Lower leg skin (tissue), 4 donors: Measurements from ENCODE around the gene ESPL1. TPM values are rescaled to one million over a fixed set of nuclear protein-coding genes. Genes with fewer than 3 reads are reported as not detected.

ENCODE experiments used
- DNase-seq, 2 donors: peaks; one replicate each; pipeline ENCODE4 v3.0.0-alpha.2; 2019; ENCODE audit warnings: low spot score in 2 of 2
- H3K4me3 ChIP-seq: fragments of 200-600 bp; sonication (generic); 2 replicates; pipeline ENCODE4 v1.5.1; 2017; ENCODE audit warnings: mild to moderate bottlenecking, low read depth; ENCODE audit not compliant: poor library complexity, severe bottlenecking
- POLR2A ChIP-seq, 2 donors: fragments of 450-650 bp; IDR thresholded peaks; one replicate each; pipeline ENCODE4 v1.6.1; 2016 to 2017; ENCODE audit warnings: antibody characterized with exemption in 2 of 2, mild to moderate bottlenecking in 1 of 2, moderate library complexity in 1 of 2
- WGBS, 2 donors: methylation state at CpG; one replicate each; pipeline ENCODE4 v1.1.5; 2018; 5-methylcytosine and 5-hydroxymethylcytosine counted together
- intact Hi-C: fragments of 100-400 bp; cut with DNase I; formaldehyde crosslinking; loops from one replicate; pipeline ENCODE4 v1.15.0; 2023; ENCODE audit warnings: low total_unique reads
- total RNA-seq, 4 donors: library from RNA; depleted of rRNA; stranded (reverse); fragments of >200 nt; gene quantifications; one replicate each; pipeline ENCODE4 v1.1.0, GENCODE V29; 2016
- TF ChIP-seq, protein P1 (sequence below), 3 donors: fragments of 450-650 bp; IDR thresholded peaks; one replicate each; pipeline ENCODE4 v1.5.1; 2016; ENCODE audit warnings: antibody characterized with exemption in 3 of 3, mild to moderate bottlenecking in 3 of 3, moderate library complexity in 2 of 3

ESPL1 gene
- total RNA-seq, 4 donors from 2014 or later, result 4.7 to 13.6 (median 5.8) TPM

DNA sequence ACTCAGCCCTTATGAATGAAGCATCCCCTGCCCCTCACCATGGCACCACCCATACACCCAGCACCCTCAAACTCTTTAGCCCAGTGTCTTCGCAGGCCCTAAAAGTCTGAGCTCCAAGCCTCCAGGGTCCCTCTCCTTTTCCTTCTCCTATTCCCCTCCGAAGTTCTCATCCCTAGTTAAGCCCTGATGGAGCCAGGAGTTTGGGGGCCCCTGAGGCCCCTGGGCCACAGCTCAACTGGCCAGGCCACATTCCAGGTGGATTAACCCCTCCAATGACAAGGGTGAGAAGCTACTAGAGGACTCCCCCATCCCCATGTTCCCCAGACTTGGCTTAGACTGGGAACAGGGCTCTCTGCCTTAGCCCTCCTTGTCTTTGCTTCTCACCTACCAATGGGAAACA lies 38.6 kb upstream of the ESPL1 start:
- TF ChIP-seq, protein P1, sequence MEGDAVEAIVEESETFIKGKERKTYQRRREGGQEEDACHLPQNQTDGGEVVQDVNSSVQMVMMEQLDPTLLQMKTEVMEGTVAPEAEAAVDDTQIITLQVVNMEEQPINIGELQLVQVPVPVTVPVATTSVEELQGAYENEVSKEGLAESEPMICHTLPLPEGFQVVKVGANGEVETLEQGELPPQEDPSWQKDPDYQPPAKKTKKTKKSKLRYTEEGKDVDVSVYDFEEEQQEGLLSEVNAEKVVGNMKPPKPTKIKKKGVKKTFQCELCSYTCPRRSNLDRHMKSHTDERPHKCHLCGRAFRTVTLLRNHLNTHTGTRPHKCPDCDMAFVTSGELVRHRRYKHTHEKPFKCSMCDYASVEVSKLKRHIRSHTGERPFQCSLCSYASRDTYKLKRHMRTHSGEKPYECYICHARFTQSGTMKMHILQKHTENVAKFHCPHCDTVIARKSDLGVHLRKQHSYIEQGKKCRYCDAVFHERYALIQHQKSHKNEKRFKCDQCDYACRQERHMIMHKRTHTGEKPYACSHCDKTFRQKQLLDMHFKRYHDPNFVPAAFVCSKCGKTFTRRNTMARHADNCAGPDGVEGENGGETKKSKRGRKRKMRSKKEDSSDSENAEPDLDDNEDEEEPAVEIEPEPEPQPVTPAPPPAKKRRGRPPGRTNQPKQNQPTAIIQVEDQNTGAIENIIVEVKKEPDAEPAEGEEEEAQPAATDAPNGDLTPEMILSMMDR (IDR thresholded peaks at IDR 0.05), result no peak
- TF ChIP-seq POLR2A (IDR thresholded peaks at IDR 0.05), result no peak
- 68 to 76% methylated on average over 2 of the region's 2 CpGs for WGBS, 2 donors
- intact Hi-C loops, result no loop called here
- no peak for DNase-seq
- H3K4me3 ChIP-seq, result no peak overlapping the region

DNA sequence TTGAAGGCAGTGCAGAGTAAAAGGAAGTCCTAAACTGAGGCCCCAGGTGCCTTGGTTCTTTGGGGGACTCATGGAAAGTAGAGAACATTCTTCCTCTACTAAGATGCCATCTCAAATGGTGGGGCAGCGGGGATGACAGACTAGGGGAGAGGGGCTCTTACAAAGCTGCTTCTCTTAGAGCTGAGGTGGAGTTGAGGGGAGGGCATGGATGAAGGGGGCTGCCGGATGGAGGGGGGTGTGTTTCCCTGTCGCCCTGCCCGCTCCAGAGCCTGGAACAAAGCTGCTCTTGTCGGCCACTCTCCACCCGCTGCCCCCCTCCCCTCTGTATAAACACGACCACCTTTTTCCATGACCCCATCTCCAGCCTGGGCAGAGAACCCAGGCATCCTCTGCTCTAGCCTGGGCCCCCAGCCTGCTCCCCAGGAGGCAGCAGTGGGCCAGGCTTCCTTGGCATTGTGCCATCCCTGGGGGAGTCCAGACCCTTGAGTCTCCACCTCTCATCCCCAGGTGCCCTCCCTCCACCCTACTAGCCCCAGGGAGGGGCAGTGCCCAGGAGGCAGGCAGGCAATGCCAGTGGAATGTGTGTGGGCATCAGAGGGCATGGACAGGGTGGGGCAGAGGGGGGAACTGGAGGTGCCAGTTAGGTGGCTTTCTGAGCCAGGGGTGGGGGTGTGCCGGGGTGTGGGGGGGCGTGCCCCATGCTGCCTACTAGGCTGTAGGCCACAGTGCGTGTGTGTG lies 37.8 kb upstream of the ESPL1 start:
- TF ChIP-seq, protein P1 (IDR thresholded peaks at IDR 0.05), result no peak
- TF ChIP-seq POLR2A (IDR thresholded peaks at IDR 0.05), result no peak
- no peak overlapping the region for H3K4me3 ChIP-seq
- intact Hi-C loops, result no loop called here
- DNase-seq, result peak; percentile 76 to 91
- WGBS, 2 donors, result 27 to 35% methylated on average over 7 to 8 of the region's 10 CpGs

DNA sequence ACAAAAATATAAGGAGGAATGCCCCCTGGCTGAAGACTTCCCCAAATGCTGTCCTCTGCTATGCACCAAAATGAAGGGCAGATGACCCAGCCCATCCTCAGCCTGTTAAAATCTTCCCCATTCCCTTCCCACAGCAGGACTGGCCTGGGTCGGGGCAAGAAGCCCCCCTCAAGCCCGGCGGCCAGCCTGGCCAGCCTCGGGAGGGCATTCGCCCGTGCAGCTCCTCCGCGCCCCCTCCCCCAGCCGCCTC lies 36.5 kb upstream of the ESPL1 start:
- no peak for DNase-seq
- H3K4me3 ChIP-seq, result peak overlapping the region; percentile 55
- intact Hi-C loops, result no loop called here
- WGBS, 2 donors, result 0 to 3% methylated on average over 4 to 9 of the region's 9 CpGs
- TF ChIP-seq, protein P1 (IDR thresholded peaks at IDR 0.05), result no peak
- TF ChIP-seq POLR2A (IDR thresholded peaks at IDR 0.05), result no peak

DNA sequence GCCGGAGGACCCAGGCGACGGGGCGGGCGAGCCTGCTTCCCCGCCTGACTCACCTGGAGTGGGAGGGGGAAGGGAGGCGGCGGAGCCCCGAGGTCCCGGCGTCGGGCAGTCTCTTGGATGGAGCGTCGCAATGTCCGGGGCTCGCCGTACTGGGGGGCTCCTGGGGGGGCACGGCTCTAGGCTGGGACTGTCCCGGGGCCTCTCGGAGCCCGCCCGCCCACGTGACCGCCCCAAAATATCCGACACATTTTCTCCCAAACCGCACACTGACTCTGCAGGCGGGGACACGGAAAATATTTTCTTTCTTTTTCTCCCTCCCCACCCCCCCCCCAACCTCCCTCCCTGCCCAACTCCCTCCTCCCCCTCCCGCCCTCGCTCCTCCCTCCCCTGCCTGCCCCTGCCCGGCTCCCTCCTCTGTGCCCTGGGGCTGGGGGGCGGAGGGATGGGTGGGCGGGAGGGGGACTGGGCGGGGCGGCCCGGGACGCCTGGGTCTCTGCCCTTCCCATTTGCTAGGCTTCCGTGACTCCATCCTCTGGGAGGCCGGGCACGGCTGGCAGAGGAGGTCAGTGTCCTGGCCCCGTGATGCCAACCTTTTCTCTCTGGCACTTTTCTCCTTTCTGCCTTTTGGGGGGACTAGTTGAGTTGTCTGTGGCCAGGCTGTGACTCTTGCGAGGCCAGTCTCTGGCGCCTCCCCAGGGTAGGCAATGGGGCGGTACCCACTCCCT lies 36.0 kb upstream of the ESPL1 start, which contains the start of gene RARG:
RARG (minus strand) TSS at position 289 of the 725 bp plus-strand sequence. CDS start 4,664 bp downstream, outside the sequence.
- no peak for TF ChIP-seq POLR2A (IDR thresholded peaks at IDR 0.05)
- TF ChIP-seq, protein P1 (IDR thresholded peaks at IDR 0.05), result no peak
- peak within 1 kb of the TSS; percentile 55 for H3K4me3 ChIP-seq
- WGBS, 2 donors, result 0 to 1% methylated on average over 30 of the region's 44 CpGs
- intact Hi-C loops, result no loop called here
- DNase-seq, result peak in 1 of 2 donors; percentile 93

DNA sequence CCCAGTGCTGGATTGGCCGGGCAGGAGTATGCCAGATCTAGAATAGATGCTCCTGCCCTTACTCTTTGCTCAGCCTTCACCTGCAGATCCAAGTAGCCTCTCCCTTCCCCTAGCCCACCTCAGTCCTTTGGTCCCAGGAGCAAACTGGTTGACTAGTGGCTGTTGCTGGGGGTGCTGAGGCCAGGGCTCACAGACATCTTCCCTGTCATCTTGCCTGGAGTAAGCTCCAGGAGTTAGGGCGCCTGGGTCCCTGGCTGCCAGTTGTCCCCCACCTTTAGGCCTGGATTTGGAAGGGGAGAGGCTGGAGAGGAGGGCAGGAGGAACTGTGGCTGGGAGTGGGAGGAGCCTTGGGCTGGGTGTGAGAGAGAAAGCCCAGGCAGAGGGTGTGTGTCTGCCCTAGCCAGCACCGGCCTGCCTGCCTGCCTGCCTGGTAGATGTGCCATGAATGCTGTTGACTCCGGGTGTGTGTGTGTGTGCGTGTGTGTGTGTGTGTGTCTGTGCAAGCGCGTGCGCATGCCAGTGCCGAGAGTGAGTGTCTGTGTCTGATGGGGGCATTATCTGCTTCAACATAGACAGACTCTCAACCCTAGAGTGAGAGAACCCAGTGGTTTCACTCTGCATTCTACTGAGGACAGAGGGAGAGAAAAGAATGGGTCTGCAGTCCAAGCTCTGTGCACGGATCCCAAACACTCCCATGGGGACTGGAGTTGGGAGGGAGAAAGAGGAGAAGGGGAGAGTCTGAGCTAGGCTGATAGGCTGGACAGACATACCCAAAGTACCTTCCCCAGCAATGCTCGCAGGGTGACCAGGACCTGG lies 35.2 kb upstream of the ESPL1 start:
- peak in 1 of 2 donors; percentile 94 for DNase-seq
- intact Hi-C loops, result no loop called here
- WGBS, 2 donors, result 9 to 13% methylated on average over 11 of the region's 11 CpGs
- TF ChIP-seq, protein P1 (IDR thresholded peaks at IDR 0.05), result no peak
- TF ChIP-seq POLR2A (IDR thresholded peaks at IDR 0.05), result no peak
- H3K4me3 ChIP-seq, result no peak overlapping the region
